Body of pancreas (tissue), 4 donors: Measurements from ENCODE around the gene OOSP1. TPM values are rescaled to one million over a fixed set of nuclear protein-coding genes. Genes with fewer than 3 reads are reported as not detected.

Experiments used
- ATAC-seq: fragments of 150-250 bp; one replicate; pipeline ENCODE4 v1.9.1; 2016
- DNase-seq, 4 donors: peaks; one replicate each; pipeline ENCODE4 v3.0.0-alpha.2; 2019
- H3K27ac ChIP-seq, 4 donors: fragments of 200-600 bp; sonication (generic); 1 replicate in 3 of 4; 2 replicates in 1 of 4; pipeline versions ENCODE4 v1.5.1 to v1.6.1; 2016 to 2019; ENCODE audit warnings: mild to moderate bottlenecking in 1 of 4, mixed read lengths in 1 of 4, moderate library complexity in 1 of 4
- H3K27me3 ChIP-seq, 2 donors: fragments of 200-600 bp; sonication (generic); one replicate each; pipeline ENCODE4 v1.6.0; 2016; ENCODE audit warnings: mild to moderate bottlenecking in 1 of 2
- H3K36me3 ChIP-seq, 2 donors: fragments of 200-600 bp; sonication (generic); replicated peaks in 1 of 2; 2 replicates each; pipeline ENCODE4 v1.5.1; 2016; ENCODE audit warnings: low read depth in 2 of 2; ENCODE audit not compliant: insufficient read depth in 1 of 2
- H3K4me1 ChIP-seq: fragments of 200-600 bp; sonication (generic); one replicate; pipeline ENCODE4 v1.6.0; 2016
- H3K4me3 ChIP-seq, 2 donors: fragments of 200-600 bp; sonication (generic); 1 replicate in 1 of 2; 2 replicates in 1 of 2; pipeline ENCODE4 v1.5.1; 2016 to 2019
- H3K9me3 ChIP-seq, 3 donors: fragments of 200-600 bp; sonication (generic); 1 replicate in 2 of 3; 2 replicates in 1 of 3; pipeline ENCODE4 v1.5.1; 2016
- CTCF ChIP-seq, 7 experiments: fragments of 450-650 bp in 4 of 7; fragments of 200-600 bp in 3 of 7; sonication (generic) in 3 of 7; IDR thresholded peaks; one replicate each; pipeline ENCODE4 v1.5.1; 2016 to 2019; ENCODE audit warnings: antibody characterized with exemption in 7 of 7
- POLR2A ChIP-seq, 3 donors: fragments of 450-650 bp; IDR thresholded peaks; one replicate each; pipeline ENCODE4 v1.6.1; 2016; ENCODE audit warnings: antibody characterized with exemption in 3 of 3, mild to moderate bottlenecking in 2 of 3
- WGBS, 2 donors: methylation state at CpG; one replicate each; pipeline ENCODE4 v1.1.5; 2017; 5-methylcytosine and 5-hydroxymethylcytosine counted together
- intact Hi-C: fragments of 100-400 bp; cut with DNase I; formaldehyde crosslinking; loops from one replicate; pipeline ENCODE4 v1.15.1; 2023
- total RNA-seq, 2 donors: library from RNA; depleted of rRNA; stranded (reverse); fragments of >200 nt; gene quantifications; one replicate each; pipeline ENCODE4 v1.1.0, GENCODE V29; 2016

OOSP1 gene
- total RNA-seq, 2 donors from 2014 or later = not detected

DNA sequence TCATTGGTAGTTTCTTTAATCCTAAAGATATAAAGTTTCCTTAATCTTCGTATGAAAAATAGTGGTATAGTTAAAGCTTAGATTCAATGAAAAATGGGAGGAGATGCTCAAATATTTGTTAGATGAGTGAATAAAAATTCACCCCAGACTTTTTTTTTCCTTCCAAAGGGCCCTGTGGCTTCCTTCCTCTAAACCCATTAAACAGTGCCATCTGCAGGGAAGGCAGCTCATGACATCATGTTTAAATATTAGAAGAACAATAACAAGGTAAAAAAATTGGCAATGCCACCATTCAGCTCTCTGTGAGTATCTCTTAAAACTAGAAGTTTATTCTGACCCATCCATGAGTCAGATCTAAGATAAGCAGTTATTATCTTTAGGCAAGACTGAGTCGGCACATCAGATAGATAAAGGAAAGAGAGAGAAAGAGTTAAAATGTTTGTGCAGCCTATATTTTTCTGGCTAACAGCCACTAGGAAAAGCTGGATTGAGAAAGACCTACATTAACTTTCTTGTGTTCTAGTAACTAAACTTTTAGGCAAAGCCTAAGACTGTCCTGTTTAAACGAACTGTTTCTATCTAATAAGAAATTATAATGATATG lies 19.1 kb upstream of the OOSP1 start:
- 32 to 36% methylated on average over 3 of the region's 3 CpGs for WGBS, 2 donors
- ATAC-seq (peak; percentile 52), DNase-seq (peak; percentile 31 to 66 (median 60))
- Histone ChIP-seq H3K36me3 (no peaks in the 10 kb centered on the region), H3K27ac (no peak overlapping the region), H3K27me3 (no peaks in the 10 kb centered on the region), H3K4me1 (no peaks in the 10 kb centered on the region), H3K9me3 (peaks cover 0 to 12% (median 0%) of the 10 kb centered on the region in 3 donors), H3K4me3 (no peak overlapping the region)
- TF ChIP-seq POLR2A (IDR thresholded peaks at IDR 0.05) = no peak
- TF ChIP-seq CTCF (IDR thresholded peaks at IDR 0.05) = peak; percentile 17 to 72 (median 59)
- intact Hi-C loops = loop anchor here (10.0 kb wide), 1 partner anchor 94 kb away; no protein-coding TSS in a partner anchor

DNA sequence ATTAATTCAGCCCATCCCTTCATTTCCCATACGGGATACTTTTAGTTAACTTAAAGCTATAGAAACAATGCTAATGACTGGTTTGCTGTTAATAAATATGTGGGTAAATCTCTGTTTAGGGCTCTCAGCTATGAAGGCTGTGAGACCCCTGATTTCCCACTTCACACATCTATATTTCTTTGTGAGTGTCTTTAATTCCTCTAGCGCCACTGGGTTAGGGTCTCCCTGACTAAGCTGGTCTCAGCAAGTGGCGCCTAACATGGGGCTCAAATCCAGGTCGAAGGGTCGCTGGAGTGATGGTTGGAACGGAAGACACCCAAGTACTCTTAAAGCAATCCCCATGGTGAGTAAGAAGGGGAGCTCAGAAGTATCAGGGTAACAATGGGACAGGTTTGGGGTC lies 14.4 kb upstream of the OOSP1 start:
- no peak for ATAC-seq
- H3K4me1 ChIP-seq = no peaks in the 10 kb centered on the region
- TF ChIP-seq CTCF (IDR thresholded peaks at IDR 0.05) (no peak), POLR2A (IDR thresholded peaks at IDR 0.05) (no peak)
- H3K27ac ChIP-seq = no peak overlapping the region
- H3K27me3 ChIP-seq = no peaks in the 10 kb centered on the region
- DNase-seq = no peak
- no peak overlapping the region for H3K4me3 ChIP-seq
- peaks cover 0 to 25% (median 0%) of the 10 kb centered on the region in 3 donors for H3K9me3 ChIP-seq
- H3K36me3 ChIP-seq = no peaks in the 10 kb centered on the region
- WGBS, 2 donors = 87 to 94% methylated on average over 6 of the region's 6 CpGs
- intact Hi-C loops = no loop called here

GRCh38 chr11:59931688-59932087 lies 6.5 kb upstream of the OOSP1 start:
- DNase-seq (no peak), ATAC-seq (no peak)
- no peak overlapping the region for H3K27ac ChIP-seq
- intact Hi-C loops = no loop called here
- 78 to 100% methylated on average over 1 of the region's 1 CpG for WGBS, 2 donors
- no peaks in the 10 kb centered on the region for H3K27me3 ChIP-seq
- H3K4me3 ChIP-seq = no peak overlapping the region
- no peaks in the 10 kb centered on the region for H3K36me3 ChIP-seq
- peaks cover 0 to 15% (median 0%) of the 10 kb centered on the region in 3 donors for H3K9me3 ChIP-seq
- no peak for TF ChIP-seq CTCF (IDR thresholded peaks at IDR 0.05)
- TF ChIP-seq POLR2A (IDR thresholded peaks at IDR 0.05) = no peak
- no peaks in the 10 kb centered on the region for H3K4me1 ChIP-seq

DNA sequence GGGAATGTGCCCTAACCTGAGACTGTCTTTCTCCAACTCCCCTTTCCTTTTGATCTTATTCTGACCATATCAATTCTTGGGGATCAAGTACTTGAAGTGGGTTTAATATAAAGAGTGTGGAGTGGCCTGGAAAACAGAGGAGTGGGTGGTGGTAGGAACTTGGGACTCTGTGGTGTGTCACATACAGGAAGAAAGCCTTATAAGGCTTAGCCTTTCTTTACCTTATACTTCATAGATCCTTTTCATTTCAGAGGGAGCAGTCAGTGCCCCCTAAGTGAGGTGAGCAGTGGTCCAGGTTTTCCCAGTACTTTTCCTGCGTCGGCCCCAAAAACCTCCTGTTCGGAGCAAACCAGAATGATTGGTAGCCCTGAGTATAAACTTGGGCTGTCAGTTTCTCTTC lies 486 bp downstream of the OOSP1 start:
- no peak overlapping the region for H3K4me3 ChIP-seq
- no peak overlapping the region for H3K27ac ChIP-seq
- H3K4me1 ChIP-seq = no peaks in the 10 kb centered on the region
- intact Hi-C loops = no loop called here
- 91% methylated on average over 3 of the region's 3 CpGs for WGBS, 2 donors
- TF ChIP-seq CTCF (IDR thresholded peaks at IDR 0.05) = no peak
- no peak for TF ChIP-seq POLR2A (IDR thresholded peaks at IDR 0.05)
- H3K36me3 ChIP-seq = no peaks in the 10 kb centered on the region
- no peaks in the 10 kb centered on the region for H3K9me3 ChIP-seq
- DNase-seq (no peak), ATAC-seq (no peak)
- no peaks in the 10 kb centered on the region for H3K27me3 ChIP-seq

GRCh38 chr11:59939482-59939881 lies 1.2 kb downstream of the OOSP1 start:
- DNase-seq (no peak), ATAC-seq (no peak)
- Histone ChIP-seq H3K4me1 (no peaks in the 10 kb centered on the region), H3K9me3 (no peaks in the 10 kb centered on the region), H3K4me3 (no peak overlapping the region), H3K36me3 (no peaks in the 10 kb centered on the region), H3K27ac (no peak overlapping the region), H3K27me3 (no peaks in the 10 kb centered on the region)
- intact Hi-C loops = no loop called here
- TF ChIP-seq POLR2A (IDR thresholded peaks at IDR 0.05) = no peak
- 70 to 86% methylated on average over 2 of the region's 2 CpGs for WGBS, 2 donors
